Measurements from ENCODE around the gene PPIL1.
A peak's percentile ranks its signal among the peaks of the same experiment; 100 is the strongest.
"Not testable (repeated sequence)": the region's sequence is repeated elsewhere in the genome, so short reads cannot be mapped to it uniquely, and the experiment has no call there.

Gene PPIL1

GRCh38 chr6:36904114-36904513 is 29.5 kb upstream of the PPIL1 start:
- H3K79me2 ChIP-seq (ENCODE audit: insufficient read depth, low read length): no peaks in the 10 kb centered on the region
- H3F3A ChIP-seq (ENCODE audit: insufficient read depth, low read length): no peaks in the 10 kb centered on the region
- no peak for TF ChIP-seq CTCF (IDR thresholded peaks at IDR 0.05; ENCODE audit: low read length)
- no peak for TF ChIP-seq EZH2 (IDR thresholded peaks at IDR 0.05; ENCODE audit: borderline replicate concordance, low read length)
- no peak overlapping the region for H3K4me3 ChIP-seq (ENCODE audit: low read depth, low read length, poor library complexity, severe bottlenecking)
- H3K4me2 ChIP-seq (ENCODE audit: low read length): no peak overlapping the region
- H3K36me3 ChIP-seq (ENCODE audit: insufficient read depth, low read length): peaks cover 77% of the 10 kb centered on the region
- no peak overlapping the region for H3K27ac ChIP-seq (ENCODE audit: low read depth, low read length, poor library complexity, severe bottlenecking)
- no peaks in the 10 kb centered on the region for H3K9me3 ChIP-seq (ENCODE audit: low read length)
- H3K4me1 ChIP-seq (ENCODE audit: insufficient read depth, low read length, severe bottlenecking): no peaks in the 10 kb centered on the region
- H3K27me3 ChIP-seq (ENCODE audit: insufficient read depth, low read length): no peaks in the 10 kb centered on the region
- no peak overlapping the region for H3K9ac ChIP-seq (ENCODE audit: low read length)
- H3K9me2 ChIP-seq (ENCODE audit: low read depth, low read length): no peaks in the 10 kb centered on the region
- H4K20me1 ChIP-seq (ENCODE audit: insufficient read depth, low read length): no peaks in the 10 kb centered on the region
- H2AFZ ChIP-seq (ENCODE audit: low read length): no peak overlapping the region

DNA sequence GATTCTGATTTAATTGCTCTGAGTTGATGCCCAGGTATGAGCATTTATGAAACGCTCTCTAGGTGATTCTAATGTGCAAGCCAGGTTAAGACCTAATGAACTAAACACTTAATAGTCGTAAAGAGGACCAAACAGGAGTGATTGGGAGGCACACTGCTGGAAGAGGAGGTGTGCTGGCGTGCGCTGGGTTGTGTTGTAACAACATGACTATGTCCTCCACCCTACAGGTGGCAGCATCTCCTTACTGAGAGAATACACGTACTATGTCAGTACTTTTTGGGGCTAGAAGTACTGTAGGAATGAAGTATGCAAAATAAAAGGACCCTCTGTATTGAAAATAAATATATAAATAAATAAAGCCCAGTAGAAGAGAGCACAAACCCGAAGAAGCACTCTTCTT is 23.0 kb upstream of the PPIL1 start:
- Histone ChIP-seq H3K9me2 (ENCODE audit: low read depth, low read length) (no peaks in the 10 kb centered on the region), H4K20me1 (ENCODE audit: insufficient read depth, low read length) (no peaks in the 10 kb centered on the region), H2AFZ (ENCODE audit: low read length) (no peak overlapping the region), H3K4me2 (ENCODE audit: low read length) (no peak overlapping the region), H3K4me1 (ENCODE audit: insufficient read depth, low read length, severe bottlenecking) (no peaks in the 10 kb centered on the region), H3K9ac (ENCODE audit: low read length) (no peak overlapping the region), H3K79me2 (ENCODE audit: insufficient read depth, low read length) (no peaks in the 10 kb centered on the region), H3K36me3 (ENCODE audit: insufficient read depth, low read length) (peaks cover 52% of the 10 kb centered on the region), H3F3A (ENCODE audit: insufficient read depth, low read length) (no peaks in the 10 kb centered on the region), H3K9me3 (ENCODE audit: low read length) (no peaks in the 10 kb centered on the region), H3K4me3 (ENCODE audit: low read depth, low read length, poor library complexity, severe bottlenecking) (no peak overlapping the region), H3K27me3 (ENCODE audit: insufficient read depth, low read length) (no peaks in the 10 kb centered on the region), H3K27ac (ENCODE audit: low read depth, low read length, poor library complexity, severe bottlenecking) (no peak overlapping the region)
- TF ChIP-seq EZH2 (IDR thresholded peaks at IDR 0.05; ENCODE audit: borderline replicate concordance, low read length) (no peak), CTCF (IDR thresholded peaks at IDR 0.05; ENCODE audit: low read length) (peak; percentile 31)

DNA sequence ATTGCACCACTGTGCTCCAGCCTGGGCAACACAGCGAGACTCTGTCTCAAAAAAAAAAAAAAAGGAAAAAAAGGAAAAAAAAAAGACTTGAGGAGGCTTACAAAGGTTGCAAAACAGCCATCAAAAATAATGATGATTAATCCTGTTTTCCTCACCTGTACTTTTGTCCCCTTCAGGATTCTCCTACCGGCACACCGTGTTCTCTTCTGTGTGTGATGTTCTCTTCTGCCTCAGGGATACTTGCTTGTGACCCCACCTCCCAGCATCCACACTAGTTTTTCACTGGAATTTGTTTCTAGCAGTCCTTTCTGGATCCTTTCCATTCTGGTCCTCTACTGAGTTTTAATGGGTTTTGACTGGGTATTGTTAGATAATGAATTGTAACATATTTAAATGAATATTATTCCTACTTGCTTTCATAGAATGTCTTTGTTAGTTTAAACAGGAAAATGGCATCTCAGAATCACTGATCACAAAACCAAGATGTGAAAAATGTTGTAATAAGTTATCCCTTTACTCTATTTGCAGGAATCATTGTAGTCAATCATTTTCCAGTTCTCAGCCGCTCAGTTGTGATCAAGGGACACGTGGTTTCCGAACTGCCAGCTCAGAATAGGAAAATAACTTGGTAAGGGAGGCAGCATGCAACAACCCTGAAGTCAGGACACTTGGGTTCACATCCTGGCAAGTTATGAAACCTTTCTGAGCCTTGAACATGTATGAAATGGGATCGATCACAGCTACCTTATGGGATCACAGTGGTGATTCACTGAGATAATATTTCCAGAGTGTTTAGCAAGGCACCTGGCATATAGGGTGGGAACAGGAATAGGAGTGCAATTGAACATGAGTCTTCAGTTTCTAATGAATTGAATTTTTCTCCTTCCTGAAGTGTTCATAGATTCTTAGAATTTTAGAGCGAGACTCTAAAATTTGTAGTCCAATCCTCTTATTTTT is 19.7 kb upstream of the PPIL1 start:
- H3K4me3 ChIP-seq (ENCODE audit: low read depth, low read length, poor library complexity, severe bottlenecking): no peak overlapping the region
- no peaks in the 10 kb centered on the region for H3K4me1 ChIP-seq (ENCODE audit: insufficient read depth, low read length, severe bottlenecking)
- peaks cover 43% of the 10 kb centered on the region for H3K36me3 ChIP-seq (ENCODE audit: insufficient read depth, low read length)
- H3F3A ChIP-seq (ENCODE audit: insufficient read depth, low read length): no peaks in the 10 kb centered on the region
- no peaks in the 10 kb centered on the region for H4K20me1 ChIP-seq (ENCODE audit: insufficient read depth, low read length)
- H3K9ac ChIP-seq (ENCODE audit: low read length): no peak overlapping the region
- no peak overlapping the region for H3K4me2 ChIP-seq (ENCODE audit: low read length)
- H3K79me2 ChIP-seq (ENCODE audit: insufficient read depth, low read length): peaks cover 15% of the 10 kb centered on the region
- H3K27ac ChIP-seq (ENCODE audit: low read depth, low read length, poor library complexity, severe bottlenecking): no peak overlapping the region
- no peak overlapping the region for H2AFZ ChIP-seq (ENCODE audit: low read length)
- H3K9me3 ChIP-seq (ENCODE audit: low read length): no peaks in the 10 kb centered on the region
- no peak for TF ChIP-seq CTCF (IDR thresholded peaks at IDR 0.05; ENCODE audit: low read length)
- no peak for TF ChIP-seq EZH2 (IDR thresholded peaks at IDR 0.05; ENCODE audit: borderline replicate concordance, low read length)
- no peaks in the 10 kb centered on the region for H3K27me3 ChIP-seq (ENCODE audit: insufficient read depth, low read length)
- no peaks in the 10 kb centered on the region for H3K9me2 ChIP-seq (ENCODE audit: low read depth, low read length)

DNA sequence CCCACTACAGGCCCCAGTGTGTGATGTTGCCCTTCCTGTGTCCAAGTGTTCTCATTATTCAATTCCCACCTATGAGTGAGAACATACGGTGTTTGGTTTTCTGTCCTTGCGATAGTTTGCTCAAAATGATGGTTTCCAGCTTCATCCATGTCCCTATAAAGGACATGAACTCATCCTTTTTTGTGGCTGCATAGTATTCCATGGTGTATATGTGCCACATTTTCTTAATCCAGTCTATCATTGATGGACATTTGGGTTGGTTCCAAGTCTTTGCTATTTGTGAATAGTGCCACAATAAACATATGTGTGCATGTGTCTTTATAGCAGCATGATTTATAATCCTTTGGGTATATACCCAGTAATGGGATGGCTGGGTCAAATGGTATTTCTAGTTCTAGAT is 16.6 kb upstream of the PPIL1 start:
- Histone ChIP-seq H3K36me3 (ENCODE audit: insufficient read depth, low read length) (peaks cover 40% of the 10 kb centered on the region), H3K79me2 (ENCODE audit: insufficient read depth, low read length) (peaks cover 33% of the 10 kb centered on the region), H3K4me1 (ENCODE audit: insufficient read depth, low read length, severe bottlenecking) (peaks cover 16% of the 10 kb centered on the region)
- H3K9me2 ChIP-seq (ENCODE audit: low read depth, low read length); H3K27me3 ChIP-seq (ENCODE audit: insufficient read depth, low read length); H3K4me3 ChIP-seq (ENCODE audit: low read depth, low read length, poor library complexity, severe bottlenecking); H2AFZ ChIP-seq (ENCODE audit: low read length); H3K9ac ChIP-seq (ENCODE audit: low read length); H3K27ac ChIP-seq (ENCODE audit: low read depth, low read length, poor library complexity, severe bottlenecking); H3F3A ChIP-seq (ENCODE audit: insufficient read depth, low read length); H3K9me3 ChIP-seq (ENCODE audit: low read length); H3K4me2 ChIP-seq (ENCODE audit: low read length); H4K20me1 ChIP-seq (ENCODE audit: insufficient read depth, low read length): not testable (repeated sequence)
